IMR-90 (cell line): ENCODE results near the gene OR10A2. TPM values are rescaled to one million over a fixed set of nuclear protein-coding genes. Genes with fewer than 3 reads are reported as not detected.

ENCODE experiments used
- ATAC-seq: fragments of 200-7000 bp; cut with Tn5 transposase; 2 replicates; pipeline ENCODE4 v1.9.1; 2020; ENCODE audit warnings: low read depth, mild to moderate bottlenecking, moderate library complexity
- Bru-seq: library from RNA; stranded (reverse); fragments of 400-500 nt; gene quantifications from one replicate; lab custom pipeline; 2021; lab: Mats Ljungman, UMichigan
- BruChase-seq, 2 experiments: library from RNA; stranded (reverse); fragments of 400-500 nt; gene quantifications; one replicate each; lab custom pipeline; 2021; lab: Mats Ljungman, UMichigan
- BruUV-seq: library from RNA; stranded (reverse); fragments of 400-500 nt; replicated peaks from 2 replicates; lab custom pipeline; 2021; lab: Mats Ljungman, UMichigan
- CTCF ChIA-PET: fragments of 300-600 bp; formaldehyde crosslinking; extraction: SDS; loops from one replicate; lab custom pipeline; 2021; ENCODE audit warnings: antibody characterized with exemption; lab: Yijun Ruan, JAX
- POLR2A ChIA-PET: fragments of 300-600 bp; sonication (Branson Sonifier 250); formaldehyde crosslinking; loops from one replicate; lab custom pipeline; 2022; ENCODE audit warnings: antibody characterized with exemption; ENCODE audit not compliant: unreplicated experiment; lab: Charles Lee
- DNase-seq: peaks from one replicate; pipeline ENCODE4 v3.0.0; 2013
- H2AFZ ChIP-seq: replicated peaks from 2 replicates; pipeline ENCODE3; 2013; ENCODE audit warnings: low read length, mild to moderate bottlenecking; ENCODE audit not compliant: poor library complexity
- H2AK5ac ChIP-seq: 2 replicates; pipeline ENCODE4 v1.6.1; 2013; ENCODE audit warnings: low read depth, low read length, inconsistent platforms
- H2AK9ac ChIP-seq: replicated peaks from 2 replicates; pipeline ENCODE3; 2013; ENCODE audit warnings: mild to moderate bottlenecking, low read depth, low read length, moderate library complexity; ENCODE audit not compliant: poor library complexity
- H2BK120ac ChIP-seq: 2 replicates; pipeline ENCODE4 v1.6.1; 2013; ENCODE audit warnings: low read depth, low read length, inconsistent platforms
- H2BK15ac ChIP-seq: 3 replicates; pipeline ENCODE4 v1.6.1; 2013; ENCODE audit warnings: low read depth, low read length, inconsistent platforms
- H2BK20ac ChIP-seq: 2 replicates; pipeline ENCODE4 v1.6.1; 2013; ENCODE audit warnings: low read depth, mild to moderate bottlenecking, inconsistent platforms, low read length, moderate library complexity
- H2BK5ac ChIP-seq: 2 replicates; pipeline ENCODE4 v1.6.1; 2013; ENCODE audit warnings: mild to moderate bottlenecking, low read depth, low read length, inconsistent platforms; ENCODE audit not compliant: poor library complexity, severe bottlenecking
- H3K14ac ChIP-seq: replicated peaks from 2 replicates; pipeline ENCODE4 v1.6.1; 2013; ENCODE audit warnings: low read depth, low read length, inconsistent platforms
- H3K18ac ChIP-seq: 2 replicates; pipeline ENCODE4 v1.6.1; 2013; ENCODE audit warnings: low read depth, low read length, control low read depth
- H3K23ac ChIP-seq: 2 replicates; pipeline ENCODE4 v1.6.1; 2013; ENCODE audit warnings: low read depth, low read length, inconsistent platforms
- H3K27ac ChIP-seq: 2 replicates; pipeline ENCODE4 v1.5.1; 2013; ENCODE audit warnings: mild to moderate bottlenecking, control low read depth, low read length; ENCODE audit not compliant: insufficient read depth
- H3K27me3 ChIP-seq: 2 replicates; pipeline ENCODE4 v1.6.1; 2013; ENCODE audit warnings: low read length; ENCODE audit not compliant: control insufficient read depth, insufficient read depth
- H3K36me3 ChIP-seq: 2 replicates; pipeline ENCODE4 v1.6.1; 2013; ENCODE audit warnings: low read length, mixed read lengths; ENCODE audit not compliant: control insufficient read depth, insufficient read depth
- H3K4ac ChIP-seq: 2 replicates; pipeline ENCODE4 v1.6.1; 2013; ENCODE audit warnings: low read depth, low read length, inconsistent platforms
- H3K4me1 ChIP-seq: 2 replicates; pipeline ENCODE4 v1.6.1; 2013; ENCODE audit warnings: low read length, mixed read lengths; ENCODE audit not compliant: control insufficient read depth, insufficient read depth
- H3K4me2 ChIP-seq: 2 replicates; pipeline ENCODE4 v1.6.1; 2013; ENCODE audit warnings: low read depth, mild to moderate bottlenecking, control low read depth, low read length, moderate library complexity
- H3K4me3 ChIP-seq: 2 replicates; pipeline ENCODE4 v1.5.1; 2013; ENCODE audit warnings: low read depth, mild to moderate bottlenecking, control low read depth, low read length, moderate library complexity; ENCODE audit not compliant: insufficient read depth
- H3K56ac ChIP-seq: 2 replicates; pipeline ENCODE4 v1.6.1; 2013; ENCODE audit warnings: low read length, inconsistent platforms; ENCODE audit not compliant: insufficient read depth; ENCODE audit errors: extremely low read depth
- H3K79me1 ChIP-seq, 2 experiments: 2 replicates each; pipeline ENCODE4 v1.6.1; 2013; ENCODE audit warnings: low read length in 2 of 2, inconsistent platforms in 1 of 2, low read depth in 1 of 2
- H3K9ac ChIP-seq: 2 replicates; pipeline ENCODE4 v1.6.1; 2013; ENCODE audit warnings: low read depth, low read length, control low read depth
- H3K9me1 ChIP-seq: 2 replicates; pipeline ENCODE4 v1.6.1; 2013; ENCODE audit warnings: low read length, inconsistent platforms; ENCODE audit not compliant: insufficient read depth
- H3K9me3 ChIP-seq: 2 replicates; pipeline ENCODE4 v1.6.1; 2013; ENCODE audit warnings: low read length; ENCODE audit not compliant: control insufficient read depth, insufficient read depth
- H4K20me1 ChIP-seq: 2 replicates; pipeline ENCODE4 v1.6.1; 2013; ENCODE audit warnings: low read length, inconsistent platforms; ENCODE audit not compliant: insufficient read depth
- H4K5ac ChIP-seq: 2 replicates; pipeline ENCODE4 v1.6.1; 2013; ENCODE audit warnings: mild to moderate bottlenecking, low read depth, low read length, control low read depth
- H4K8ac ChIP-seq, 2 experiments: 2 replicates each; pipeline ENCODE4 v1.6.1; 2013; ENCODE audit warnings: low read depth in 2 of 2, low read length in 2 of 2, control low read depth in 1 of 2, inconsistent platforms in 1 of 2
- H4K91ac ChIP-seq: 2 replicates; pipeline ENCODE4 v1.6.1; 2013; ENCODE audit warnings: low read depth, low read length, inconsistent platforms; ENCODE audit not compliant: insufficient read depth
- CTCF ChIP-seq: conservative IDR thresholded peaks from 2 replicates; pipeline ENCODE4 v1.5.1; 2012; ENCODE audit warnings: mild to moderate bottlenecking, low read depth, low read length, improper control_type of control experiment
- ELK1 ChIP-seq: fragments of 150-350 bp; IDR thresholded peaks from 2 replicates; pipeline ENCODE4 v1.6.1; 2016; ENCODE audit warnings: low read depth, mild to moderate bottlenecking, low read length, moderate library complexity, borderline replicate concordance
- FOS ChIP-seq: fragments of 150-350 bp; IDR thresholded peaks from 2 replicates; pipeline ENCODE4 v1.6.1; 2016; ENCODE audit warnings: low read depth, low read length
- MAFK ChIP-seq: IDR thresholded peaks from 2 replicates; pipeline ENCODE4 v1.6.1; 2012; ENCODE audit warnings: low read depth, low read length, improper control_type of control experiment
- NFE2L2 ChIP-seq: fragments of 150-350 bp; IDR thresholded peaks from 2 replicates; pipeline ENCODE4 v1.6.1; 2016; ENCODE audit warnings: low read depth, mild to moderate bottlenecking, low read length
- RCOR1 ChIP-seq: IDR thresholded peaks from 2 replicates; pipeline ENCODE4 v1.6.1; 2012; ENCODE audit warnings: mild to moderate bottlenecking, low read length, improper control_type of control experiment; ENCODE audit not compliant: insufficient replicate concordance
- WGBS, 2 experiments: methylation state at CpG; one replicate each; pipeline versions ENCODE4 v1.1.5 to v1.1.7; 2013; ENCODE audit warnings: missing lambda C conversion rate in 2 of 2; ENCODE audit not compliant: insufficient read length in 1 of 2; ENCODE audit errors: extremely low coverage in 2 of 2; 5-methylcytosine and 5-hydroxymethylcytosine counted together
- dilution Hi-C: fragments of 300-500 bp; cut with HindIII; formaldehyde crosslinking; loops from one replicate; pipeline ENCODE4 v1.14.3; 2018; ENCODE audit warnings: low sequenced_read_pairs; ENCODE audit not compliant: unreplicated experiment
- in situ Hi-C: fragments of 300-500 bp; cut with MboI; formaldehyde crosslinking; loops from 3 replicates; pipeline ENCODE4 v1.14.3; 2019; ENCODE audit warnings: low sequenced_read_pairs, inconsistent platforms, mixed read lengths
- intact Hi-C: fragments of 100-400 bp; cut with micrococcal nuclease; formaldehyde crosslinking; loops from 2 replicates; pipeline ENCODE4 v1.10.0; 2022
- long read RNA-seq: library from polyadenylated mRNA; unstranded; transcript quantifications from one replicate; pipeline ENCODE4 v2.0.0, GENCODE V29; 2021; ENCODE audit not compliant: unreplicated experiment
- polyA plus RNA-seq, 3 experiments: library from polyadenylated mRNA; depleted of rRNA; stranded (reverse); fragments of >200 nt; gene quantifications; 2 replicates each; pipeline ENCODE4 v1.2.3, GENCODE V29; 2012; ENCODE audit warnings: low replicate concordance in 1 of 3
- total RNA-seq: library from RNA; depleted of rRNA; stranded (reverse); fragments of >200 nt; gene quantifications from 2 replicates; pipeline ENCODE4 v1.2.3, GENCODE V29; 2012; rRNA removed

Gene OR10A2, protein sequence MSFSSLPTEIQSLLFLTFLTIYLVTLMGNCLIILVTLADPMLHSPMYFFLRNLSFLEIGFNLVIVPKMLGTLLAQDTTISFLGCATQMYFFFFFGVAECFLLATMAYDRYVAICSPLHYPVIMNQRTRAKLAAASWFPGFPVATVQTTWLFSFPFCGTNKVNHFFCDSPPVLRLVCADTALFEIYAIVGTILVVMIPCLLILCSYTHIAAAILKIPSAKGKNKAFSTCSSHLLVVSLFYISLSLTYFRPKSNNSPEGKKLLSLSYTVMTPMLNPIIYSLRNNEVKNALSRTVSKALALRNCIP
- not detected in 2 replicates for total RNA-seq
- polyA plus RNA-seq (2012; rRNA removed), result not detected in 2 replicates
- not detected in 2 replicates for polyA plus RNA-seq (2012; cell fraction: cytosol; rRNA removed)
- not detected in 2 replicates for polyA plus RNA-seq (2012; cell fraction: nucleus; rRNA removed; ENCODE audit: low replicate concordance)
- not detected for Bru-seq, nascent RNA
- BruChase-seq, experiment 1, labeled RNA remaining after a 6-hour chase, result not detected
- BruChase-seq, experiment 2, labeled RNA remaining after a 2-hour chase, result not detected
- long read RNA-seq, result 0 reads

- no peak within 1 kb of the TSS for H2BK120ac ChIP-seq
- no peak within 1 kb of the TSS for H2BK20ac ChIP-seq
- H3K9me3 ChIP-seq, result no peaks in the 10 kb centered on the region
- no peak within 1 kb of the TSS for H3K23ac ChIP-seq
- ChIA-PET POLR2A (no interaction called here), CTCF (interaction anchor here (0.6 kb wide), 2 partner anchors 748 to 1738 kb away, joined by 3 read pairs; no protein-coding TSS in a partner anchor)
- no peak within 1 kb of the TSS for H3K4me2 ChIP-seq
- no peak within 1 kb of the TSS for H2AFZ ChIP-seq
- no peak within 1 kb of the TSS for H4K5ac ChIP-seq
- no CpG with 5 or more reads among the region's 1 CpG for WGBS, 2 experiments
- no peaks in the 10 kb centered on the region for H3K36me3 ChIP-seq
- no peak within 1 kb of the TSS for H3K14ac ChIP-seq
- ATAC-seq (no peak), DNase-seq (peak; percentile 10)
- H4K91ac ChIP-seq, result no peak within 1 kb of the TSS
- BruUV-seq, result no TSS peak
- H4K8ac ChIP-seq, result no peak within 1 kb of the TSS
- no peak within 1 kb of the TSS for H2AK9ac ChIP-seq
- no peak within 1 kb of the TSS for H3K27ac ChIP-seq
- intact Hi-C loops (no loop called here), dilution Hi-C loops (no loop called here), in situ Hi-C loops (no loop called here)
- H4K20me1 ChIP-seq, result no peaks in the 10 kb centered on the region
- H2BK15ac ChIP-seq, result no peak within 1 kb of the TSS
- TF ChIP-seq ELK1 (no peak), FOS (no peak), NFE2L2 (no peak), RCOR1 (no peak), MAFK (no peak), CTCF (no peak)
- no peaks in the 10 kb centered on the region for H3K27me3 ChIP-seq
- no peaks in the 10 kb centered on the region for H3K79me1 ChIP-seq
- no peaks in the 10 kb centered on the region for H3K4me1 ChIP-seq
- H3K4me3 ChIP-seq, result no peak within 1 kb of the TSS
- no peak within 1 kb of the TSS for H3K4ac ChIP-seq
- H3K9ac ChIP-seq, result no peak within 1 kb of the TSS
- H2BK5ac ChIP-seq, result no peak within 1 kb of the TSS
- no peak within 1 kb of the TSS for H3K56ac ChIP-seq
- H2AK5ac ChIP-seq, result no peak within 1 kb of the TSS
- H3K9me1 ChIP-seq, result no peaks in the 10 kb centered on the region
- no peak within 1 kb of the TSS for H3K18ac ChIP-seq
Observed at GRCh38 chr11:6862961-6863360, at the start of gene OR10A2. Gene OR10A2 (plus strand): TSS chr11:6863057. CDS start chr11:6869755, 6,698 bp downstream.
